ENCODE measurements around the gene LY6G6D.

DNA sequence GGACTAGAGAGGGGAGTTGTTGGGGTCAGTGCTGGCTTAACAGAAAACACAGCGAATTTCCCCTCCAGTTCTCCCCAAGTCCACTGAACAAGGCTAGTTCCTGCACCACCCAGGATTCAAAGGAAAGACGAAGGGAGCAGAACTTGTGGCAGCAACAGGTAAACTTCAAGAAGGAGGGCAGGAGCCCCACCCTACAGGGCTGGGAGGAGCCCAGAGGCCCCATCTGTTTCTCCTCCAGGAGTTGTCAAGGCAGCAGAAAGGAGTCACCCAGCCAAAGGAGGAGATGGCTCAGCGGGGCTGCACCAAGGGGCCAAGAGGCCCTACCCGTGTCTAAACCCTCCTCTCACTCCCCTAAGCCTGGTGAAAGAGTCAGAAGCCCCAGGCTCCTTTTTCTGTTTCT is 49.0 kb downstream of the LY6G6D start:
- no peak for TF ChIP-seq POLR2A (IDR thresholded peaks at IDR 0.05)
- TF ChIP-seq, protein P1, sequence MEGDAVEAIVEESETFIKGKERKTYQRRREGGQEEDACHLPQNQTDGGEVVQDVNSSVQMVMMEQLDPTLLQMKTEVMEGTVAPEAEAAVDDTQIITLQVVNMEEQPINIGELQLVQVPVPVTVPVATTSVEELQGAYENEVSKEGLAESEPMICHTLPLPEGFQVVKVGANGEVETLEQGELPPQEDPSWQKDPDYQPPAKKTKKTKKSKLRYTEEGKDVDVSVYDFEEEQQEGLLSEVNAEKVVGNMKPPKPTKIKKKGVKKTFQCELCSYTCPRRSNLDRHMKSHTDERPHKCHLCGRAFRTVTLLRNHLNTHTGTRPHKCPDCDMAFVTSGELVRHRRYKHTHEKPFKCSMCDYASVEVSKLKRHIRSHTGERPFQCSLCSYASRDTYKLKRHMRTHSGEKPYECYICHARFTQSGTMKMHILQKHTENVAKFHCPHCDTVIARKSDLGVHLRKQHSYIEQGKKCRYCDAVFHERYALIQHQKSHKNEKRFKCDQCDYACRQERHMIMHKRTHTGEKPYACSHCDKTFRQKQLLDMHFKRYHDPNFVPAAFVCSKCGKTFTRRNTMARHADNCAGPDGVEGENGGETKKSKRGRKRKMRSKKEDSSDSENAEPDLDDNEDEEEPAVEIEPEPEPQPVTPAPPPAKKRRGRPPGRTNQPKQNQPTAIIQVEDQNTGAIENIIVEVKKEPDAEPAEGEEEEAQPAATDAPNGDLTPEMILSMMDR (IDR thresholded peaks at IDR 0.05) = no peak
- no peak for TF ChIP-seq POLR2AphosphoS5 (IDR thresholded peaks at IDR 0.05)
- TF ChIP-seq EP300 (IDR thresholded peaks at IDR 0.05; ENCODE audit: low read depth) = no peak

Measured in transverse colon (tissue), 4 donors.